OCI-LY7 (cell line): Measurements from ENCODE around the gene CCDC92B.

Experiments
- CTCF ChIP-seq: fragments of 200-600 bp; sonication (generic); conservative IDR thresholded peaks from 2 replicates; pipeline ENCODE4 v1.5.1; 2014; ENCODE audit warnings: mild to moderate bottlenecking, antibody characterized with exemption, low read length, moderate library complexity, mixed read lengths
- EZH2phosphoT487 ChIP-seq: fragments of 200-600 bp; sonication (generic); IDR thresholded peaks from 2 replicates; pipeline ENCODE4 v1.6.1; 2018; ENCODE audit warnings: low read depth, borderline replicate concordance, mild to moderate bottlenecking, mixed run types, antibody characterized with exemption, low read length, moderate library complexity, mixed read lengths

- TF ChIP-seq CTCF (no peak), EZH2phosphoT487 (no peak)
These were observed 47.3 kb downstream of the CCDC92B start for GRCh38 chr17:2701996-2702741.
